Fibroblast of lung (primary cell): ENCODE data around the gene UGT2B28. TPM values are rescaled to one million over a fixed set of nuclear protein-coding genes. Genes with fewer than 3 reads are reported as not detected.
"Not testable (repeated sequence)": the region's sequence is repeated elsewhere in the genome, so short reads cannot be mapped to it uniquely, and the experiment has no call there.

Experiments
- DNase-seq, 2 donors: peaks; one replicate each; pipeline versions ENCODE4 v3.0.0 to v3.0.0-alpha.2; 2010; ENCODE audit warnings: low read depth in 2 of 2
- H2AFZ ChIP-seq: 2 replicates; pipeline ENCODE4 v1.5.1; 2012; ENCODE audit warnings: low read length, control low read depth, inconsistent platforms
- H3K27ac ChIP-seq: 2 replicates; pipeline ENCODE4 v1.5.1; 2011; ENCODE audit warnings: low read length, control low read depth; ENCODE audit not compliant: insufficient read depth
- H3K27me3 ChIP-seq: 2 replicates; pipeline ENCODE4 v1.5.1; 2011; ENCODE audit warnings: mild to moderate bottlenecking, low read length; ENCODE audit not compliant: control insufficient read depth, insufficient read depth
- H3K36me3 ChIP-seq: 2 replicates; pipeline ENCODE4 v1.5.1; 2011; ENCODE audit warnings: low read length; ENCODE audit not compliant: control insufficient read depth, insufficient read depth
- H3K4me1 ChIP-seq: 2 replicates; pipeline ENCODE4 v1.5.1; 2011; ENCODE audit warnings: low read length; ENCODE audit not compliant: control insufficient read depth, insufficient read depth; ENCODE audit errors: extremely low read depth
- H3K4me2 ChIP-seq: 2 replicates; pipeline ENCODE4 v1.5.1; 2011; ENCODE audit warnings: low read length, control low read depth; ENCODE audit not compliant: insufficient read depth; ENCODE audit errors: extremely low read depth
- H3K4me3 ChIP-seq, 4 experiments: fragments of 200-600 bp in 1 of 4; sonication (generic) in 1 of 4; replicated peaks in 1 of 4; 2 replicates each; pipeline ENCODE4 v1.5.1; 2011 to 2016; ENCODE audit warnings: low read length in 4 of 4, low read depth in 3 of 4, mild to moderate bottlenecking in 3 of 4, control low read depth in 2 of 4, inconsistent platforms in 1 of 4, mixed read lengths in 1 of 4; ENCODE audit not compliant: insufficient read depth in 1 of 4; ENCODE audit errors: control extremely low read depth in 1 of 4
- H3K79me2 ChIP-seq: 2 replicates; pipeline ENCODE4 v1.5.1; 2012; ENCODE audit warnings: mild to moderate bottlenecking, low read length, inconsistent platforms; ENCODE audit not compliant: control insufficient read depth, insufficient read depth
- H3K9ac ChIP-seq: 2 replicates; pipeline ENCODE4 v1.5.1; 2011; ENCODE audit warnings: mild to moderate bottlenecking, low read length, control low read depth; ENCODE audit not compliant: insufficient read depth
- H3K9me3 ChIP-seq: 2 replicates; pipeline ENCODE4 v1.5.1; 2012; ENCODE audit warnings: low read depth, low read length; ENCODE audit not compliant: control insufficient read depth, insufficient read depth
- H4K20me1 ChIP-seq: 2 replicates; pipeline ENCODE4 v1.5.1; 2011; ENCODE audit warnings: low read length; ENCODE audit not compliant: control insufficient read depth, insufficient read depth; ENCODE audit errors: extremely low read depth
- EZH2 ChIP-seq: IDR thresholded peaks from 2 replicates; pipeline ENCODE4 v1.5.1; 2012; ENCODE audit warnings: low read length, control low read depth, mild to moderate bottlenecking; ENCODE audit errors: missing control alignments
- polyA minus RNA-seq: library from RNA; depleted of rRNA, polyadenylated mRNA; stranded (reverse); fragments of >200 nt; gene quantifications from 2 replicates; pipeline ENCODE4 v1.2.3, GENCODE V29; 2011; ENCODE audit warnings: low replicate concordance
- polyA plus RNA-seq, 2 donors: library from polyadenylated mRNA; depleted of rRNA in 1 of 2; stranded (reverse) in 1 of 2; unstranded in 1 of 2; fragments of >200 nt; gene quantifications; 2 replicates each; pipeline ENCODE4 v1.2.1, GENCODE V29; 2011 to 2012; ENCODE audit warnings: missing spikeins in 1 of 2
- total RNA-seq: library from RNA; depleted of rRNA; stranded (reverse); fragments of >200 nt; gene quantifications from 2 replicates; pipeline ENCODE4 v1.2.1, GENCODE V29; 2014
- TF ChIP-seq, protein P1 (sequence below), 2 donors: IDR thresholded peaks in 1 of 2; conservative IDR thresholded peaks in 1 of 2; 1 replicate in 1 of 2; 2 replicates in 1 of 2; pipeline ENCODE4 v1.5.1; 2011 to 2012; ENCODE audit warnings: low read length in 2 of 2, control low read depth in 1 of 2, inconsistent platforms in 1 of 2, low read depth in 1 of 2, mild to moderate bottlenecking in 1 of 2

The UGT2B28 gene
- total RNA-seq (not detected in 2 replicates), polyA plus RNA-seq (not detected in 2 replicates), polyA minus RNA-seq (not detected in 2 replicates)
- polyA plus RNA-seq (2012) = not detected in 2 replicates

DNA sequence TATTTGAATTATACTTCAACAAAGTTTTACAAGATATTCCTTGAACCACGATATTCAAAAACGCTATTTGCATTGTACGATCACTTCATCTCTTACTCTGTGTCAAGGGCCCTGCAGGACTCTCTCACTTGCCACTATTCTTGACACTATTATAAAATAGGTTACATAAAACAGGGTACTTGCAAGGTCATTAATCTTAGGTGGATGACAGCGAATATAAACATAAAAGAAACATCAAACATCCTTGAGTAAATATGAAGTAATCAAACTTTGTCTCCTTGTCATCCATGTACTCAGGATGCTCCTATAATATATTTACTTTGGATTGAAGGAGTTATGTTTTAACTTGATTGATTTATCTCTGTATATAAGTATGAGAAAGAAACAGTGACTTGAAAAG is at the start of gene UGT2B28:
Gene UGT2B28, plus strand, starts transcription at position 395 of the 400 bp plus-strand sequence. CDS start 26 bp downstream, outside the sequence.
- H3K36me3 ChIP-seq, H3K4me1 ChIP-seq, DNase-seq, H3K27ac ChIP-seq, H4K20me1 ChIP-seq, H3K4me2 ChIP-seq, H3K27me3 ChIP-seq, H2AFZ ChIP-seq, H3K4me3 ChIP-seq, H3K9ac ChIP-seq, H3K79me2 ChIP-seq, H3K9me3 ChIP-seq: not testable (repeated sequence)

DNA sequence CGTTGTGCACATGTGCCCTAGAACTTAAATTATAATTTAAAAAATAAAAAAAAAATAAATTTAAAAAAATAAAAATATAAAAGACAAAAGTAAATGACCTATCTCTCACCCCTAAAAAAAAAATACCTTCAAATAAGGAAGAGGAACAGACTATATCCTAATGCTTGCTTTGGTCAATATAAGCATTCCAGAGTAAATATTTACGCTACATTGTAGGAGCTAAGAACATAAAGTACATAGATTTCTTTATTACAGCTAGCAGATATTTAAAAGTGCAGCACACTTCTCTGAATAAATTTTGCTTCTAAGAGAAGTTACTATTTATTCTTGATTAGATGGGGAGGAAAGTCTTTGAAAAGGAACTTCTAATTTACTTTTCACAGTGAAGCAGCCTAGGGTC is 41.2 kb upstream of the UGT2B28 start:
- TF ChIP-seq, protein P1, sequence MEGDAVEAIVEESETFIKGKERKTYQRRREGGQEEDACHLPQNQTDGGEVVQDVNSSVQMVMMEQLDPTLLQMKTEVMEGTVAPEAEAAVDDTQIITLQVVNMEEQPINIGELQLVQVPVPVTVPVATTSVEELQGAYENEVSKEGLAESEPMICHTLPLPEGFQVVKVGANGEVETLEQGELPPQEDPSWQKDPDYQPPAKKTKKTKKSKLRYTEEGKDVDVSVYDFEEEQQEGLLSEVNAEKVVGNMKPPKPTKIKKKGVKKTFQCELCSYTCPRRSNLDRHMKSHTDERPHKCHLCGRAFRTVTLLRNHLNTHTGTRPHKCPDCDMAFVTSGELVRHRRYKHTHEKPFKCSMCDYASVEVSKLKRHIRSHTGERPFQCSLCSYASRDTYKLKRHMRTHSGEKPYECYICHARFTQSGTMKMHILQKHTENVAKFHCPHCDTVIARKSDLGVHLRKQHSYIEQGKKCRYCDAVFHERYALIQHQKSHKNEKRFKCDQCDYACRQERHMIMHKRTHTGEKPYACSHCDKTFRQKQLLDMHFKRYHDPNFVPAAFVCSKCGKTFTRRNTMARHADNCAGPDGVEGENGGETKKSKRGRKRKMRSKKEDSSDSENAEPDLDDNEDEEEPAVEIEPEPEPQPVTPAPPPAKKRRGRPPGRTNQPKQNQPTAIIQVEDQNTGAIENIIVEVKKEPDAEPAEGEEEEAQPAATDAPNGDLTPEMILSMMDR (conservative IDR thresholded peaks at IDR 0.05 in 1 of 2, IDR thresholded peaks at IDR 0.05 in 1 of 2; ENCODE audit: low read depth in 1 of 2, low read length in 2 of 2) = no peak
- no peak for TF ChIP-seq EZH2
- no peaks in the 10 kb centered on the region for H3K4me1 ChIP-seq

DNA sequence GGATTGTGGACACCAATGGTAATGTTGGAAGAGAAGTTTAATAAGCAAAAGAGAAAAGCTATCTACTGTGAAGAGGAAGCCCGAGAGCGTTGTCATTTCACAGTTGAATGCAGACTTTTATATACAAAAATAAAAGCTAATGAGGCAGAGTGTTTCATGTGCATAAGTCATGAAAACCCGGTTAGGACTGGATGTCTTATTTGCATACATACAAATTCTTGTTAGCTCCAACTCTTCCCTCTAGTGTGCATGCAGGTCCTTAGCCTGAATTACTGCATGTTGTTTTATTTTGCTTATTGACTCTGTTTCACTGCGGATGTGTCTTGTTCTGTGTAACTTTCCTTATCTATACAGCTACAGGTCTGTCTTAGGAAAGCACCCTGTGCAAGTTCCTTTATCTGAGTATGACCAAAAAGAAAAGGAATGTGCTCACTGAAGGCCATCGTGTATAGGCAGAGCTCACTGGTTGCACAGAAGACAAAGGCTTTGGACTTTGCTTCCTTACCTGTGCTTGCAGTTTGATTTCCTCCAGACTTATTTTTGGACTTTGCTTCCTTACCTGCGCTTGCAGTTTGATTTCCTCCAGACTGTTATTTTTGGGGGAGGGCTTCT is 40.6 kb upstream of the UGT2B28 start:
- no peak overlapping the region for H3K4me3 ChIP-seq
- TF ChIP-seq, protein P1 (conservative IDR thresholded peaks at IDR 0.05 in 1 of 2, IDR thresholded peaks at IDR 0.05 in 1 of 2; ENCODE audit: low read depth in 1 of 2, low read length in 2 of 2) = no peak
- TF ChIP-seq EZH2 = no peak
- no peaks in the 10 kb centered on the region for H3K79me2 ChIP-seq
- no peak overlapping the region for H3K4me2 ChIP-seq
- H3K9me3 ChIP-seq = no peaks in the 10 kb centered on the region
- H3K36me3 ChIP-seq = no peaks in the 10 kb centered on the region
- no peaks in the 10 kb centered on the region for H3K4me1 ChIP-seq
- no peak overlapping the region for H3K9ac ChIP-seq
- H3K27ac ChIP-seq = no peak overlapping the region
- no peaks in the 10 kb centered on the region for H3K27me3 ChIP-seq
- no peak for DNase-seq
- H4K20me1 ChIP-seq = no peaks in the 10 kb centered on the region
- H2AFZ ChIP-seq = no peak overlapping the region

More for the DNA sequence above, 41.2 kb upstream of the UGT2B28 start:
- Histone ChIP-seq H3K36me3 (no peaks in the 10 kb centered on the region), H2AFZ (no peak overlapping the region), H3K9ac (no peak overlapping the region), H3K27me3 (no peaks in the 10 kb centered on the region), H3K9me3 (no peaks in the 10 kb centered on the region), H3K4me3 (no peak overlapping the region), H3K79me2 (no peaks in the 10 kb centered on the region), H4K20me1 (no peaks in the 10 kb centered on the region), H3K27ac (no peak overlapping the region), H3K4me2 (no peak overlapping the region)
- DNase-seq = no peak

DNA sequence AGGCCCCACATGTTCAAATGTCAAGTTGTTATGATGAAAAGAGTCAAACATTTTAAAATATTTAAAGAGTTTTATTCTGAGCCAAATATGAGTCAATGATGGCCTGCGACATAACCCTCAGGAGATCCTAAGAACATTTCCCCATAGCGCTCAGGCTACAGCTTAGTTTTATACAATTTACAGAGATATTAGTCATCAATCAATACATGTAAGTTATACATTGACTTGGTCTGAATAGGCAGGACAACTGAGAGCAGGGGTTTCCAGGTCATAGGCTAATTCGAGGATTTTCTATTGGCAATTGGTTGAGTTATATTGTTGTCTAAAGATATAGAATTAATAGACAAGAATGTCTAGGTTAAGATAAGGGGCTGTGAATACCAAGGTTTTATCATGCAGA is 39.5 kb upstream of the UGT2B28 start:
- not testable (repeated sequence) for H3K9me3 ChIP-seq, H3K9ac ChIP-seq, H2AFZ ChIP-seq, DNase-seq, H3K27me3 ChIP-seq, H3K79me2 ChIP-seq, H3K36me3 ChIP-seq, H3K4me3 ChIP-seq, H3K4me1 ChIP-seq, H4K20me1 ChIP-seq, H3K4me2 ChIP-seq, H3K27ac ChIP-seq

DNA sequence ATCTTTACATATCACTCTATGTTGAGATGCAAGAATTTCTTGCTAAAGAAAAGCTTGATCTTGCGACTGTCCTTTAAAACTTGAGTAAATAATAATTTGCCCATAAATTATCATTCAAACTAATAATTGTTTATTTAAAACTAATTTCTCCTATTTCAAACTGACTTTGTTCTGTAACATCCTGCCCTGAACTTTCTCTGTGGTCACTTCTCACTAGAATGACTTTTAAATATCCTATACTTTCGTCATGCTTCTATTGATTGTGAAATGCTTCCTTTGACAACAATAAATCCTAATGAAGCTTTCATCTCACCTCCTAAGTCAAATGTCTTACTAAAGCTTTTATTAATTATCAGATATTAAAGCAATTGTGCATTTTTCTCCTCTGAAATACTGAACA is 38.5 kb upstream of the UGT2B28 start:
- H3K9ac ChIP-seq, H3K4me3 ChIP-seq, DNase-seq, H4K20me1 ChIP-seq, H3K27ac ChIP-seq, H3K79me2 ChIP-seq, H3K27me3 ChIP-seq, H3K9me3 ChIP-seq, H3K4me1 ChIP-seq, H3K36me3 ChIP-seq, H2AFZ ChIP-seq, H3K4me2 ChIP-seq: not testable (repeated sequence)
